K562 (cell line): ENCODE data around the gene BAK1. TPM values are rescaled to one million over a fixed set of nuclear protein-coding genes. Genes with fewer than 3 reads are reported as not detected.

Experiments used
- ATAC-seq: fragments of 200-7000 bp; cut with Tn5 transposase; 3 replicates; pipeline ENCODE4 v1.9.1; 2020; ENCODE audit warnings: moderate library complexity
- BruUV-seq: library from RNA; stranded (reverse); fragments of 400-500 nt; replicated peaks from 2 replicates; lab custom pipeline; 2021; lab: Mats Ljungman, UMichigan
- CTCF ChIA-PET: fragments of 300-600 bp; formaldehyde crosslinking; extraction: SDS; loops from one replicate; lab custom pipeline; 2021; ENCODE audit warnings: low intra/inter-chr PET ratio; lab: Yijun Ruan, JAX
- POLR2A ChIA-PET: fragments of 300-600, 350-650 bp; sonication (Branson Sonifier 250); formaldehyde crosslinking; extraction: SDS; loops from one replicate; lab custom pipeline; 2021; ENCODE audit warnings: antibody characterized with exemption, inconsistent platforms; lab: Yijun Ruan, JAX
- DNase-seq, 4 experiments: peaks; one replicate each; pipeline versions ENCODE4 v3.0.0 to v3.0.0-alpha.2; 2011 to 2018; ENCODE audit warnings: low spot score in 3 of 4, mixed read lengths in 3 of 4; ENCODE audit errors: extremely low read depth in 1 of 4
- FAIRE-seq: peaks from 2 replicates; lab custom pipeline; 2011; peaks lifted over from hg19 to GRCh38; lab: Jason Lieb, UNC
- H2AFZ ChIP-seq: 2 replicates; pipeline ENCODE4 v1.6.0; 2011; ENCODE audit warnings: low read depth, low read length, control low read depth, inconsistent platforms
- H3K27ac ChIP-seq: fragments of 200-600 bp; 3 replicates; pipeline ENCODE4 v1.8.0; 2011; ENCODE audit warnings: low read depth, mild to moderate bottlenecking, control low read depth, inconsistent platforms, low read length, moderate library complexity, mixed read lengths; ENCODE audit errors: extremely low read depth
- H3K27me3 ChIP-seq, 2 experiments: fragments of 300-600 bp in 1 of 2; 2 replicates in 1 of 2; 3 replicates in 1 of 2; pipeline versions ENCODE4 v1.6.0 to v1.8.0; 2011; ENCODE audit warnings: inconsistent platforms in 2 of 2, low read length in 2 of 2, mild to moderate bottlenecking in 1 of 2, mixed read lengths in 1 of 2, moderate library complexity in 1 of 2; ENCODE audit not compliant: control insufficient read depth in 2 of 2, insufficient read depth in 2 of 2
- H3K36me3 ChIP-seq: fragments of 300-600 bp; 3 replicates; pipeline ENCODE4 v1.8.0; 2011; ENCODE audit warnings: mild to moderate bottlenecking, low read length, inconsistent platforms; ENCODE audit not compliant: control insufficient read depth, insufficient read depth
- H3K4me1 ChIP-seq, 2 experiments: fragments of 200-600 bp in 1 of 2; replicated peaks in 1 of 2; 2 replicates in 1 of 2; 3 replicates in 1 of 2; pipeline versions ENCODE4 v1.5.1 to v1.8.0; 2011; ENCODE audit warnings: inconsistent platforms in 2 of 2, low read length in 2 of 2, mild to moderate bottlenecking in 1 of 2, mixed read lengths in 1 of 2, moderate library complexity in 1 of 2; ENCODE audit not compliant: control insufficient read depth in 2 of 2, insufficient read depth in 2 of 2
- H3K4me2 ChIP-seq: 2 replicates; pipeline ENCODE4 v1.6.1; 2011; ENCODE audit warnings: low read length, control low read depth, inconsistent platforms, mixed read lengths; ENCODE audit not compliant: insufficient read depth
- H3K4me3 ChIP-seq: fragments of 200-600 bp; sonication (generic), shearing (Covaris generic); 2 replicates; pipeline ENCODE4 v1.5.1; 2016; ENCODE audit warnings: control low read depth, inconsistent platforms
- H3K79me2 ChIP-seq: fragments of 200-600 bp; 3 replicates; pipeline ENCODE4 v1.8.0; 2011; ENCODE audit warnings: low read length, inconsistent platforms; ENCODE audit not compliant: control insufficient read depth, insufficient read depth
- H3K9ac ChIP-seq, 2 experiments: 2 replicates each; pipeline versions ENCODE4 v1.6.0 to v1.6.1; 2011; ENCODE audit warnings: low read depth in 2 of 2, low read length in 2 of 2, control low read depth in 1 of 2, inconsistent platforms in 1 of 2, mild to moderate bottlenecking in 1 of 2, mixed read lengths in 1 of 2; ENCODE audit not compliant: insufficient read depth in 1 of 2
- H3K9me1 ChIP-seq: one replicate; pipeline ENCODE4 v1.6.0; 2011; ENCODE audit warnings: inconsistent platforms, mild to moderate bottlenecking, low read length, moderate library complexity; ENCODE audit not compliant: control insufficient read depth, insufficient read depth
- H3K9me3 ChIP-seq: replicated peaks from 2 replicates; pipeline ENCODE4 v1.5.1; 2011; ENCODE audit warnings: low read depth, low read length, inconsistent platforms; ENCODE audit not compliant: control insufficient read depth, insufficient read depth
- H4K20me1 ChIP-seq: replicated peaks from 2 replicates; pipeline ENCODE4 v1.6.1; 2011; ENCODE audit warnings: low read length, inconsistent platforms, mixed read lengths; ENCODE audit not compliant: control insufficient read depth, insufficient read depth
- ETV6 ChIP-seq, 3 experiments: fragments of 150-350 bp in 1 of 3; sonication (generic) in 1 of 3; formaldehyde crosslinking in 1 of 3; IDR thresholded peaks; 2 replicates each; pipeline versions ENCODE4 v1.6.1 to v1.8.0; 2014 to 2022; ENCODE audit warnings: borderline replicate concordance in 2 of 3, low read depth in 2 of 3, antibody characterized with exemption in 1 of 3, low read length in 1 of 3, mild to moderate bottlenecking in 1 of 3, missing genetic modification reagents in 1 of 3
- EZH2 ChIP-seq: IDR thresholded peaks from 2 replicates; pipeline ENCODE4 v1.6.1; 2012; ENCODE audit warnings: low read depth, mild to moderate bottlenecking, inconsistent platforms, low read length, borderline replicate concordance
- HNRNPK ChIP-seq: fragments of 200-400 bp; formaldehyde crosslinking; IDR thresholded peaks from one replicate; pipeline ENCODE4 v1.6.1; 2018; ENCODE audit warnings: mild to moderate bottlenecking, low read depth, low read length; ENCODE audit not compliant: poor library complexity, severe bottlenecking
- NFATC3 ChIP-seq: fragments of 450-650 bp; IDR thresholded peaks from 2 replicates; pipeline ENCODE4 v1.6.1; 2017; ENCODE audit warnings: mild to moderate bottlenecking
- NFIX ChIP-seq: fragments of 250-450 bp; sonication (Bioruptor Pico); IDR thresholded peaks from 2 replicates; pipeline ENCODE4 v1.4.0; 2020; ENCODE audit warnings: low read depth, mild to moderate bottlenecking, moderate library complexity
- SMC3 ChIP-seq: conservative IDR thresholded peaks from 2 replicates; pipeline ENCODE4 v1.6.1; 2011; ENCODE audit warnings: low read depth, low read length, improper control_type of control experiment; ENCODE audit not compliant: insufficient read depth
- WGBS: fragments of 100-300 bp; shearing (Covaris generic); methylation state at CpG from one replicate; pipeline ENCODE4 v1.1.6; 2016; ENCODE audit warnings: low coverage, mixed read lengths; ENCODE audit not compliant: insufficient coverage; ENCODE audit errors: missing lambda C conversion rate; 5-methylcytosine and 5-hydroxymethylcytosine counted together
- in situ Hi-C: fragments of 300-500 bp; cut with MboI; formaldehyde crosslinking; loops from 4 replicates; pipeline ENCODE4 v1.15.0; 2018; ENCODE audit warnings: inconsistent platforms, mixed read lengths
- intact Hi-C: fragments of 100-400 bp; cut with micrococcal nuclease; formaldehyde crosslinking; loops from 2 replicates; pipeline ENCODE4 v1.14.2; 2022
- polyA plus RNA-seq, 8 experiments: library from polyadenylated mRNA; depleted of rRNA in 4 of 8; stranded (reverse) in 5 of 8; unstranded in 3 of 8; fragments of >200 nt; fragmentation: Nextera tagmentation in 2 of 8; fragmentation: Illumina TruSeq in 1 of 8; extraction: Ambion mirVana in 2 of 8; extraction: Trizol in 1 of 8; gene quantifications; 2 replicates each; pipeline versions ENCODE4 v1.2.1 to v1.2.3, GENCODE V29; 2011 to 2014; ENCODE audit warnings: inconsistent platforms in 1 of 8, missing spikeins in 1 of 8
- total RNA-seq, 7 experiments: library from RNA; depleted of rRNA in 6 of 7; stranded (reverse); fragments of >200 nt in 6 of 7; fragmentation: Illumina TruSeq in 2 of 7; extraction: Trizol in 2 of 7; gene quantifications; 2 replicates each; pipeline versions ENCODE4 v1.2.1 to v1.2.3, GENCODE V29; 2011 to 2021; ENCODE audit warnings: low replicate concordance in 1 of 7
- TF ChIP-seq, protein P1 (sequence below): IDR thresholded peaks from 2 replicates; pipeline ENCODE4 v1.6.1; 2012; ENCODE audit warnings: low read depth, low read length, improper control_type of control experiment, borderline replicate concordance

The BAK1 gene
- total and polyA plus RNA-seq, 9 of the 15 experiments (the other 6 are each of a cell fraction or from before 2014, with no cell fraction given), result 5.4 to 30.7 (median 18.9) TPM

DNA sequence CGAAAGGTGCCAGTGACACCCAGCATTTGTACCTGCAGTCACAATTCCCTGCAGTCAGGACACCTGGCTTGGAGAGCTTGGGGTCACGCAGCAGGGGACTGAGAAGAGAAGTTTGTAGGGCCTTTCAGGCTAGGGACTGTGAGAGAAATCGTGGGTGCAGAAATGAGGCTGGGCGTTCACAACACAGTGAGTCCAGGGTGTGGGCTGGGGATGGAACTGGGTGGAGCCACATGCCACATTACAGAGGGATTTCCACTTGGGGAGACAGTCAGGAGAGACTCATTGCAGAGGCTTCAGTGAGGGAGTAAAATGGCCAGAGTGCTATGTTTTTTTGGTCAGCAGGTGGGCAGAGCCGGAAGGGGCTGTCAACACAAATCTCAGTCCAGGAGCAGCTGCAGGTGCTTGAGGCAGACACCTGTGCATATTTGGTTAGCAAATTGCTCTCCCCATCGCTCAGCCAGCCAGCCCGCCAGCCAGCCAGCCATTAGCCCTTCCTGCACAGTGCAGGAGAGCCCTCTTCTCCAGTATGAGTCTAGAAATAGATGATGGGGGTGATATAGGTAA is 48.4 kb upstream of the BAK1 start:
- CTCF ChIA-PET, result no interaction called here
- no peak for FAIRE-seq

More for the DNA sequence above, 48.4 kb upstream of the BAK1 start:
- Histone ChIP-seq H3K79me2 (peaks cover 30% of the 10 kb centered on the region; the same call in 2 of the 3 replicates), H3K27me3 (no peaks in the 10 kb centered on the region), H3K27ac (no peak overlapping the region), H4K20me1 (peaks cover 11% of the 10 kb centered on the region), H2AFZ (no peak overlapping the region), H3K36me3 (peaks cover 41% of the 10 kb centered on the region; the same call in 2 of the 3 replicates), H3K4me1 (peaks cover 11 to 22% of the 10 kb centered on the region in 2 experiments; a peak in 4 of 5 replicates), H3K9me3 (no peaks in the 10 kb centered on the region), H3K4me3 (no peak overlapping the region), H3K4me2 (no peak overlapping the region), H3K9ac (peak overlapping the region in 1 of 2 experiments; percentile 77; a peak in 2 of 4 replicates), H3K9me1 (peaks cover 18% of the 10 kb centered on the region)
- DNase-seq (no peak), ATAC-seq (no peak)
- POLR2A ChIA-PET, result interaction anchor here (1.0 kb wide), 1 partner anchor 20 kb away, joined by 5 read pairs; no protein-coding TSS in a partner anchor
- no TSS peak for BruUV-seq
- TF ChIP-seq, protein P1, sequence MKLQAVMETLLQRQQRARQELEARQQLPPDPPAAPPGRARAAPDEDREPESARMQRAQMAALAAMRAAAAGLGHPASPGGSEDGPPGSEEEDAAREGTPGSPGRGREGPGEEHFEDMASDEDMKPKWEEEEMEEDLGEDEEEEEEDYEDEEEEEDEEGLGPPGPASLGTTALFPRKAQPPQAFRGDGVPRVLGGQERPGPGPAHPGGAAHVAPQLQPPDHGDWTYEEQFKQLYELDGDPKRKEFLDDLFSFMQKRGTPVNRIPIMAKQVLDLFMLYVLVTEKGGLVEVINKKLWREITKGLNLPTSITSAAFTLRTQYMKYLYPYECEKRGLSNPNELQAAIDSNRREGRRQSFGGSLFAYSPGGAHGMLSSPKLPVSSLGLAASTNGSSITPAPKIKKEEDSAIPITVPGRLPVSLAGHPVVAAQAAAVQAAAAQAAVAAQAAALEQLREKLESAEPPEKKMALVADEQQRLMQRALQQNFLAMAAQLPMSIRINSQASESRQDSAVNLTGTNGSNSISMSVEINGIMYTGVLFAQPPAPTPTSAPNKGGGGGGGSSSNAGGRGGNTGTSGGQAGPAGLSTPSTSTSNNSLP, result no peak
- TF ChIP-seq NFATC3 (no peak), EZH2 (no peak), SMC3 (no peak), HNRNPK (no peak), NFIX (CRISPR knock-in tag) (no peak), ETV6 (IDR thresholded peaks at IDR 0.05; ENCODE audit: borderline replicate concordance in 1 of 2, low read depth in 2 of 2, low read length in 1 of 2) (no peak), ETV6 (CRISPR knock-in tag; IDR thresholded peaks at IDR 0.05; ENCODE audit: borderline replicate concordance) (no peak)
- intact Hi-C loops, result no loop called here
- 86% methylated on average over 7 of the region's 7 CpGs for WGBS
- in situ Hi-C loops, result no loop called here
